ENCODE data around the gene PYHIN1.

PYHIN1 gene

DNA sequence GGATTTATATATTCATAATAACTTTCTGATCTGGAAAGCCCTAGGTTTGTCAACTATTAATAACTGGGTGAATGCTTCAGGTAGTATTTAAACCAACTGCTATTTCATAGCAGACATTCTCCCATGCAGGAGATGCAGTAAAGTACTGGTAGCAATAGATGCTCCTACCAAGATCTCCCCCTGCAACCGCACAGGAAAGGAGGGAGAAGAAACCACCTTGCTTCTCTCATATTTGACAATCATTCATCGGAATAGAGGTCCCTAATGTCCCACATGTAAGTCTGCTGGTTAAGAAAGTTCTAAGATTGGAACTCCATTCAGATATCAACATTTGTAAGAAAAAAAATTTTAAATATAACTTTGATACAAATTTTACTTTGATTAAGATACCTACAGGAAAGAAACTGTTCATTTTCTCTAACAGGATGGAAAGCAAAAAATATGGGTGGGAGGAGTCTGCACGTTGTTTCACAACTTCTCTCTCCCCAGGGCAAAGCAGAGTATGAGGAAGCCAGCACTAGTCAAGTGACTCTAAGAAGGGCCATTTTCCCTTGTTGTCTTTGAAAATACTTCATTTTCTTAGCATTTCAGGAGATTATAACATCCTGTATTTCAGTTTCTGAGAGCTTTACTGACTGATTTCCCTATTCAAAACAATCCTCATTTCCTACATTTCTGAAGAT lies at the start of gene PYHIN1:
Gene PYHIN1, plus strand, starts transcription at position 498 of the 683 bp plus-strand sequence. CDS start 5,359 bp downstream, outside the sequence.
- DNase-seq, result peak; percentile 77 to 81

DNA sequence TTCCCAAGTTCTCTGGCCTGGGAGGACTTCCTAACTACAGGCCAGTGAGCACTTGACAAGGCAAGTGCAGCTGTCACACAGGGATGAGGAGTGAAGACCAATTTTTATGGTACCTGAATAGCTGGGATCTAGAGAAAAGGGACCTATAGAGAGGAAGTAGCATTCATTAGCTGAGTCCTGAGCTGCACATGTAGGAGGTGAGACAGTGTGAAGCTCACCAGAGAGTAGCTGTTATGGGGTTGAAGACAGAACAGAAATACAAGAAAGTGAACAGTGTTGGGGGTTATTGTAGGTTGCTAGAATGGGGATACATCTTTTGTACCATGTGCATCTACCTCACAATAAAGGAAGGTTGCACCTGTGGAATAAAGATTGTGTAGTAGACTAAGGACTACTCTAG lies 37.7 kb upstream of the PYHIN1 start:
- no peak for DNase-seq

DNA sequence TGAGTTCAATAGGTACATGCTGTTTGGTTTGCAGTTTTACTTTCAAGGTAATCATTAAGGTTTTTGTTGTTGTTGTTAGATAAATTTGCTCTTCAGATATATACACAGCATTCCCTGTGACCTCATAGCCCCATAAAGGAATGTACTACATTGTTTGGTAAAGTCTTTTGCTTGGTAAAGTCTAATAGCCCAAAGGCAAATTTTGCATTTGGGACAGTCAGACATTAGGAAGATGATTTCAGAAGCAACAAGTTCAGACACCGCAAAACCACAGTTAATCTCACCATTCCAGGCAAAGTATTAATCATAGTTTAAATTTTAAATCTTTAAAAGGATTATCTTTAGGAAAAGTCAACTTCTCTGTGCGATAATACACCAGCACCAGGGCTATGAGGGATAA lies 32.6 kb upstream of the PYHIN1 start:
- no peak for DNase-seq

DNA sequence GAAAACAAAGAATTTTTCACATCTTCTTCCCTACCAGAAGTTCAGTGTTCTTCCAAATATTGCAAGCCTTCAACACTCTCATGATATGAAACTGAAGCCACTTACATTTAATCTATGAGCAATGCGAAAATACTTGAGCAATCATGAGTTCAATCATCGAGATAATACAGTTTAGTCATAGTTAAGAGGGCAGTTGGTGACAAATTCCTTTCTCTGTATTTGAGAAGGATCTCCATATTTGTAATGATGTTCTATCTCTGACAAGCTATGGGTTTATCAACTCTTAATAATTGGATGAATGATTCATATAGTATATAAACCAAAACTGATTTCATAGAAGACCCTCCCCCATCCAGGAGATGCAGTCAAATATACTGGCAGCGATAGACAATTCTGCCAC lies 29.7 kb upstream of the PYHIN1 start:
- DNase-seq, result no peak

DNA sequence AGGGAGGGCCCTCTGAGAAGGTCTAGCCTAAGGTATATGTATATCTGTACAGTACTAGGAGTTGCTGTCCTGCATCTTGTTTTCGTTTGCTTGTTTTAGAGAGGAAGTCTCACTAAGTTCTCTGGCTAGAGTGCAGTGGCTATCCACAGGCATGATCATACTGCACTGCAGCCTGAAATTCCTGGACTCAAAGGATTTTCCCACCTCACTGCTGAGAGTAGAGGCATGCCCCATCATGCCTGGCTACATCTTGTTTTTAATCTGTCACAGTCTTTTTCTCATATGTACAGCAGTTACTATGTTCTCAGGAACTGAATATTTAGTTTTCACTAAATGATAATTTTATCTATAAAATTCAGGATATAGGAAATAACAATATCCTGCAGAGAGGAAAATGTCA lies 15.3 kb upstream of the PYHIN1 start:
- DNase-seq, result no peak

DNA sequence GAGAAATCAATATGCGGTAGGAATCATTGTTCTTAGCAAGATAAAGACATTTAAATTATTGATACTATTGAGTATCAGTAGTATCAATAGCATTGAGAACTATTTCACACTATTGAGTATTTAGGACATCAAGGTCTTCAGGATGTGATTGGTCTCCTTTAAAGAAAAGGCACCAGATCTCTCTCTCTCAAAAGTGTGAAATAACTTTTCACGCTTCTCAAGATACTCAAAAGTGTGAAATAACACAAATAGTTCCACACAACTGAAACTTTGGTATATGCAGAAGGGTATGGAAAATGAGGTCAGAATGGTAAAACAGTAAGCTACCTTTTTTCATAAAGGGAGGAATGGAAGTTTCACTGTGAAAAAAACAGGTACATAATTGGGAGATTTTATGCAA lies 6.7 kb upstream of the PYHIN1 start:
- DNase-seq, result no peak

DNA sequence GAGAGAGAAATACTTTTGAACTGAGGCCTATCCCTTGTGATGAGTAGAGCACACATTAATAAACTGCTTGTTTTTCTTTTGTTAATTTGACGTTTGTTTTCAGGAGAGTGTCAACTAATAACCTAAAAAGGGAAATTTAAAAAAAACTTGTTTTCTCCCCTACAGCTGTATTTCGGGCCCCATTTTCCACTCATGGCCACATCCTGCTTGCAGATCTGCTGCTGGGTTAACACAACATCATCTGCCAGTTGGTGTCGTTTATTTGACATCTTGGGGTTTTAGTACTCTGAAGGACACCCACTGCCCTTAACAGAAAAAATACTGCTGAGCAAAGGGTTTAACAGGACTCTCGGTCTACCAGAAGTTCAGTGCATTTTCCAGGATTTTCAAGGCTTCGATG lies 848 bp upstream of the PYHIN1 start:
- no peak for DNase-seq

DNA sequence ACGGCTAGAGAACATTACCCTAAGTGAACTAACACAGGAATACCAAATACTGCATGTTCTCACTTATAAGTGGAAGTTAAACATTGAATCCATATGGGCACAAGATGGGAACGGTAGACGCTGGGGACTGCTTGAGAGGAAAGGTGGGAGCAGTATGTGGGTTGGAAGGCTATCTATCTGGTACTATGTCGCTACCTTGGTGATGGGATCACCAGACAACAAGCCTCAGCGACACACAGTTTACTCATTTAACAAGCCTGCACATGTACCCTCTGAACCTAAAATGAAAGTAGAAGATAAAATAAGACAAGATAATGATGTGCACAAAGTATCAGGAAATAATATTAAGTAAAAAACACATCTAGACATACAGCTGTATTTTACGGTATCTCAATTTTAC lies 819 bp downstream of the PYHIN1 start:
- peak in 1 of 2 experiments; percentile 5 for DNase-seq

DNA sequence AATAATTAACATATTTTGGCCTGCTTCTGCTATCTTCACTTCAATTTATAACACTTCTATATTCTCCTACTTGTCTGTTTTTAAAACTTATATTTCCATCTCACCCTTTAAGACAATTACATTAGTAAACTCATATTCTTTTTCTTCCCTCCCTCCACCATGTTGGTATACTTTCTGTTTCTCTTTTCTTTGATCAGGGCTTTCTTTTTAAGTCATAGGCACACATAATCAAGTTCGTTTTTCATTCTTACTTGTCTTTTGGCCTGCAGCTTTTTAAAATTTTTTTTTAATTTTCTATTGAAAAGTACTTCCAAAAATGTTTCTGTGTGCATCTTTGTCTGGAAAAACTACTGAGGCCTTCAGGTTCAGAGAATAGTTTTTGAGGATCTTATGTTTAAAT lies 2.3 kb downstream of the PYHIN1 start:
- DNase-seq, result no peak

DNA sequence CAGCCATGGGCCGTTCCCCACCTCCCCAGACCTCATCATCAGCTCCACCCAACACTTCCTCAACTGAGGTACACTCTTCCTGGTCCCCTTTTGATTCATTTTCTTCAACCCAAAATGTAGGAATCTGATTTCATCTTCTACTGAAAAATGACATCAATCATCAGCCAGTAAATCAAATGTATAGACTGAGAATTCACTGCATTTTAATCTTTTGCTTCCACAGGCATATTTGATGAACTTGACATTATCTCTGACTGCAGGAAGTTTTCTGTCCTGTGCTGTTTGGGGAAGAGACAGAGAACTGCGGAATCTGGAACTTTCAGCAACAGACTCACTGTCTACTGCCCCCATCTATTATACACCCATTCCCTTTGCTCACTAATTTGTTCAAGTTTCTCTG lies 7.8 kb downstream of the PYHIN1 start:
- no peak for DNase-seq

DNA sequence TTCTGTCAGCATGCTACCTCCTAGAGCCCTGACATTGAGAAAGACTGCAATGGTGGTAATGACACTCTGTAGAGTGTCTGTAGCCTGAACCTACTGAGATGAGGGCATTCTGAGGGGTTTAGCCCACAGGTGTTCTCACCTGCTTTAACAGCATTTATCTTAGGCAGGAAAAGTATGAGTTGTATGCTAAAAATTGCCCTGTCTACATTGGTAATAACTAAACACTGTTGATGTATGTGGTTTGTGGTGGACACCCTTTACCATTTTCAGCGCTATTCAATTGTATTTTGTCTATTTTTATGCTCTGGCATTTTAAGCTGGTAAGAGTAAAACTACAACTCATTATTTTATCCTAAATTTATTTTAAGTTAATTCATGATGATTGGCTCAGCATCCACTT lies 10.0 kb downstream of the PYHIN1 start:
- DNase-seq, result no peak

DNA sequence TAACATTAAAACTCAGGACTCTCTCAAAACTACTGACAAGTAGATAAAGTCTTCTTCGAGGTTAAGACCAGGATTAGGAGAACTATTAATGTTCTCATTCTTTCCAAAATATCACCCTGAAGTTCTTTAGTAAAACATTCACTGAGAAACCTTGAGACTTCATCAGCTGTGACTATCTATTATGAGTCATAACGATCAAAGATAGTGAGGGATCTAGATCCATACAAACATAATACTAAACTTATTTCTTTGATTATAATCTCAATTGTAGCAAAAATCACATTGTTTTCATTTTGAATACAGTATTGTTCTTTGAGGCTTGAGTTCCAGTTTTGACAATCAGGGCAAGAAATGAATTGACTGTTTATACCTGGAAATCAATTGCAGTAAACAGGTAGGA lies 11.1 kb downstream of the PYHIN1 start:
- no peak for DNase-seq

DNA sequence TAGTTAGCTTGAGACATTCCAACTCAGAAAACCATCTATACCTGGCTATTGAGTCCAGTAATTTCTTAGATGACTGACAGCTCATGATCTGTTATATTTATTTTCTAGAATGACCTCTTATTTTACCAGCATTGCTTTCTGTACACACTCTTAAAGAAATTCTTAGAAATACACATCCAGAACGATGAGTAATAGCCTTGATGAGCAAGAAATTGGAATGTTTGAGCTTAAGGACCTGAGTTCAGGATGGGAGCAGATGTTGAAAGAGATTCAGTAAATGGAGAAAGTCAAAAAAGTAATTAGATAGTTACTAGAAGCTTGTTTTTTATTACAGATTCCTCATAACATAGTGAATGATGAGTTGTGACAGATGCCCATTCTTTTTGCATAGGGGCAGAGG lies 11.7 kb downstream of the PYHIN1 start:
- DNase-seq, result no peak

DNA sequence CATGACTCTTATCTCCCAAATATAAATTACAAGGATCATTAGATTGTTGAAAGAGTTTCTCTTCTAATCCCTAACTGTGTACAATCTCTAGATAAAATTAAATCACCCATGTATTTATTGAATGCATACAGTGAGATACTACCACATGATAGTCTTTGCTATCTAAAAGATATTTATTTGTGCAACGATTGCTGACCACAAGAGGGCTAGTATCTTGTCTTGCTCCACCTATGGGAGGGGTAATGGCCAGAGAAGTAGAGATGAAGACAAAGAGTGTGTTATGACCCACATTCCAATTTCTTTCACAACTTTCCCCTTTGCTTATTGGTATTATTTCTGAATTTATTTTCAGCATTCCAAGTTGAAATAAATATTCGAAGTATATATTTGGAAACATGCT lies 13.7 kb downstream of the PYHIN1 start:
- DNase-seq, result no peak

DNA sequence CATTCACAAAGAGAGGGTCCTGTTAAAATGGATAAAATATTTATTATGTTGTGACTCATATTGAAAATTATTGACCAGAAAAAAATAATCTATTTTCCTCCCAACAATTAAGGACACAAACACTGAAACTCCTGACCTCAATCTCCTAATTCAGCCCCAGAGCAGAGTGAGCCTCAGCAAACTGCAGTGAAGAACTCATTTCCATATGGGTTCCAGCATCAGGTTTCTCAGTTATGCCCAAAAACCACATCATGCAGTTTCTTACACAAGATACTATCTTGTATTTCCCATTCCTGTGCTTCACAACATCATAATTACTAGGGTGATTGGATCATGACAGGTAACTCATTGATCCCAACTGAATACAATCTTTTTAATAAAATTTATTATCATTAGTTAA lies 15.4 kb downstream of the PYHIN1 start:
- DNase-seq, result no peak

DNA sequence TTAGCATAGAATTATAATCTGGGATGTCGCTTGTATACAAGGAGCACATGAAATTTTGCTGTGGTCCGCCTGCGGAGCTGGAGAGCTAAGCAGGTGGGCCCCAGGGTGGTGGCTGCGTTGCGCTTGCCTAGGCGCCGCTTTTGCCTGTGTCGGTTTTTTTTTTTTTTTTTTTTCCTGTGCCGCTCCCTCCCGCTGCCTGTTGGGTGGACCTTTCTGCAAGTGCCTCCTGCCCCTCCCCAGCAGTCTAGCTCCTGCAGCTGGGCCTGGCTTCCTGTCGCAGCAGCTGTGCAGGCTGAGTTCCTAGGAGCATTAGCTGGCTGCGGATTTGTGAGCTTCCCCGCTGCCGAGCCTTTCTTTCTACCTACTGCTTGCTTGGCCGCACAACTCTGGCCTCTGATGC lies 20.6 kb downstream of the PYHIN1 start:
- DNase-seq, result no peak

DNA sequence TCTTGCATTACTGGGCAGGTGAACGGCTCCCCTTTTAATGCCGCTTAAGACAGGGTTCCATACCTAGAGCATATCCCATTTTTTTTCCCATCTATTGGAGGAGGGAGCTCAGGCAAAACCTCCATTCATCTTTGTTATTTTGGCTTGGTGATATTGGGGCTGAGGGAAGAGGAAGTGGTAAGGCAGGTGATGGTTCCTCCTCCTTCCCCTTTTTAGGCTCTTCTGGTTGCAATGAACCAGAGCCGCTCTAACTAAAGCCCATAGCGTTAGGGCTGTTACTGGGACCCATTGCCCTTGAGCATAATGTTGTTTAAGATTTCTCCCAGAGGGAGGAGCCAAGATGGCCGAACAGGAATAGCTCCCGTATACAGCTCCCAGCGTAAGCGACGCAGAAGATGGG lies 21.1 kb downstream of the PYHIN1 start:
- peak; percentile 12 to 19 for DNase-seq

DNA sequence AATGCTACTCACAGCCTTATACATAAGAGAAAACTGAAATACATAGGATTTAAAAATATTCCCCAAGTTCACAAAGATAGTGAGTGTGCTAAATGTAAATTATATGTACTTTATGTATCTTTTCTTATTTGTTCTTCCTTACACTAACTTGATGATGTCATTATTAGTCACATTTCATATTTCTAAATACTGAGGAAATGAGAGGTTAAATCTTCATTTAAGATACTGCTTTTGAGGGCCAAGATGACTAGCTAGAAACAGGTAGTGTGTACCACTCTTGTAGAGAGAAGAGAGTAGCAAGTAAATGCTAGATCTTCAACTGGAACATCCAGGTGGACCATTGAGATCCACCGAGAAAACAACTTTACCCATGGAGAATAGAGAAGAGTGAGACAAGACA lies 29.8 kb downstream of the PYHIN1 start:
- DNase-seq, result no peak

DNA sequence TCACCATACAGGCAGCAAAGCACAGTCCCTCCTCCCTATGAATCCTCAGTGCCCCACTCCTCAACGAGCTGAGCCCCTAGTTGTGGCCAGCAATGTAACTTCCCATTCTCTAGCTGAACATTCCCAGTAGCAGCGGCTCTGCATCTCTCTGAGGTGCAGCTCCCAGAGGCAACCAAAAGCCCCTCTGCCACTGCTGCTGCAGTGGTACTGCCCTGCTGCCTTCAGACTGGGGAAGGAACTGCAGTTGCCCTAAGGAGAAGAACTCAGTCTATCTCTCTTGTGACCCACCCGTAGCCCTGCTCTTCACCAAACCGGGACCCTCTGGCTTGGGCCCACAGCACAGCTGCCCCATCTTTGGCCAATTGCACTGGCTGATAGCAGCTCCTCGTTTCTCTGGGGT lies 31.6 kb downstream of the PYHIN1 start:
- no peak for DNase-seq

DNA sequence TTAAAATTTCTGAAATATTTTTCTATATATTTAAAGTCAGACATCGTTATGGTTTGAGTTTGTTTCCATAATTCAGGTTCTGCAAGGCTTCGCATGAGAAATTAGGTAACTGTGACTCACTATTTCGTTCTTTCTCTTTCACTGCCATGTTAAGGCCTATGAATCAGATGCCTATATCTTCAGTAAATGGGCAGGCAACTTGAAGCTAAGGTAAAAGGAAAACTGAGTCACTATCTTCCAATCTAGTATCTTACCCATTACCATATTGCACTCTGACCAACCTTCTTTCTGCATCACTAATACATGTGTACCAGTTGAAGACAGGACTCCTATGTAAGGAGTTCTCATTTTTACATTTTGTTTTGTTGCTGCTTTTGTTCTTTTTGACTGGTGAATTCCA lies 37.8 kb downstream of the PYHIN1 start:
- DNase-seq, result no peak

DNA sequence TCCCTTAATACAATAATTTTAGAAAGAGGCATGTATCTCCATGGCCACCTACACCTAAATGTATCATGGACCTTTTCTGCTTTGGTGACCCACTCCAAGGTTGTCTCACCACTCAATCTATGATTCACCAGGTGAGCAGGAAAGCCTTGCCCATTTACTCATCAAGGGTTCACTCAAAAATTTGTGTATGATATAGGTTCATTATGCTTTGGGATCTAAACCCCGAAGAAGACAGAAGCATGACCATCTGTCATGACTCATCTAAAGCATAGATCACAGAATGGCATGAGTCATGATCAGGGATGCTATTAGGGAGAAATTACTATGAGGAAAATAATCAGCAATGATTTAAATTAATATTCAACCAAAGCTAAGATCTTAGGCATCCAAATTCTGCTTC lies 38.5 kb downstream of the PYHIN1 start:
- no peak for DNase-seq

DNA sequence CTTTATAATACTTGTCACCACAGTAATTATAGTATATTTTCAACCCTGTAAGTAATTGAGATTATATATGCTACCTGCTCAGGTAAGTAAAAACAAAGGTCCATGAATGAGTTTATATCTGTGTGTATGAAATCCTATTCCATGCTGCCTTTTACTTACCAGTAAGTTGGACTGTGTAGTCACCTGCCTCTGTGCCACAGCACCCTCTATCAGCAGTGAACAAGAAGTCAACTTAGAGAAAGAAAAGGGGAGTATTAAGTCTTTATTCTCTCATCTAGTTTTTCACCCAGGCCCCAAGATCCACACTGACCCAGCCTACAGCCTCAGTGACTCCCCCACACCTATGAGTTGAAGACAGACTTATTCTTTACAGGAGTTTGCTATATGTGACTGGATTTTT lies 41.5 kb downstream of the PYHIN1 start:
- peak; percentile 23 to 47 for DNase-seq

DNA sequence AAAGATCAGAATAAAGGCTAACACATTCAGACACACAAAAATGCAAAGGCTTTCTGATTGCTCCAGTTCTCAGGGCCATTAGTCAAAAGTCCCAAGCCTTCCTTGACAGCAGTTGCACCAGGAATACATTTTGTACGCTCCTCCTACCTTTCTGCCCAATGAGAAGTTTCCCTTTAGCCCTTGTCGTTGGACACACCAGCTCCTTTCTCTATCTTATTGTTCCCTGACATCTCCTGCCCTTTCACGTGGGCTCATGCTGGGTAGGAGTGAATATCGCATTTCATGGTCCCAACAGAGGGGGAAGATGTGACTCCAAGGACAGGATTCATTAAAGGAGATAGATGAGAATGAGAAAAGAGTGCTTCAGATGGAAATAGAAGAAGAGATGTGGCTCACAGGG lies 44.9 kb downstream of the PYHIN1 start:
- no peak for DNase-seq

DNA sequence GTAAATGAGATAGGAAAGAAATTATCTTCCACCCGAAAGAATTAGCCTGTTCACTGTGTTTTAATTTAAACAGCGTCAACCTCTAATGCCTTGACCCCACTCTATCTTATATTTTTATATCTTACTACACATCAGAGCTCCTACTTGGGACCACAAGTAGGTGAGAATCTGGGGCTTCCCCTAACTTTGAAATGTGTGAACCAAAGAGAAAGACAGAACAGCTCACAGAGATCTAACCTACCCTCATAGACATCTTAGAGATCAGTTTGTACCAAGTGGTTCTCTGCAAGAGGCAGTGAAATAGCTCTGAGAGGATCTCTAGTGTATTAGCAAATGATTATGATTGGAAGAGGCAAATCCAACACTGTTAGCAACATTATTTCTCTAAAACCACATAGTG lies 47.4 kb downstream of the PYHIN1 start:
- DNase-seq, result no peak

DNA sequence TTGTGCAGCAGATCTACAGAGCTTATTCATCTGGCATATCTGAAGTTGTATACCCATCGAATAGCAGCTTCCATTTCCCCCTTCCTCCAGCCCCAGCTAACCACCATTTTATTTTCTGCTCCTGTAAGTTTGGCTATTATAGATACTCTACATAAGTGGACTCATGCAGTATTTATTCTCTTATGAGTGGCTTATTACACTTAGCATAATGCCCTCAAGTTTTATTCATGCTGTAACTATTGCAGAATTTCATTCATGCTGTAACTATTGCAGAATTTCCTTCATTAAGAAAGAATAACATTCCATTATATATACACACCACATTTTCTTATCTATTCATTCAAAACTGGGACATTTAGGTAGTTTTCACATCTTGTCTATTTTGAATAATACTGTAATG lies 47.9 kb downstream of the PYHIN1 start:
- DNase-seq, result no peak

DNA sequence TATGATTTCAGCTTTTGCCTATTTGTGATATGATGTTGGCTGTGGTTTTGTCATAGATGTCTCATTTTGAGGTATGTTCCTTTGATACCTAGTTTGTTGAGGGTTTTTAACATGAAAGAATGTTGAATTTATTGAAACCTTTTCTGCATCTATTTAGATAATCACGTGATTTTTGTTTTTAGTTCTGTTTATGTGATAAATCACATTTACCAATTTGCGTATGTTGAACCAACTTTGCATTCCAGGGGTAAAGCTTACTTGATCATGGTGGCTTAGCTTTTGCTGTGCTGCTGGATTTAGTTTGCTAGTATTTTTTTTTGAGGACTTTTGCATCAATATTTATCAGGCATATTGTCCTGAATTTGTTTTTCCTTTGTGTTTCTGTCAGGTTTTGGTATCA lies 51.9 kb downstream of the PYHIN1 start:
- DNase-seq, result no peak
